NOMO-1 (cell line): ENCODE results near the gene ABR.
"Not testable (repeated sequence)": the region's sequence is repeated elsewhere in the genome, so short reads cannot be mapped to it uniquely, and the experiment has no call there.

Experiments
- DNase-seq, 2 experiments: peaks; one replicate each; lab custom pipeline; 2025; ENCODE audit not compliant: unreplicated experiment in 2 of 2; lab: John Stamatoyannopoulos, UW

Gene ABR

GRCh38 chr17:1150863-1151600 lies 28.7 kb downstream of the ABR start:
- DNase-seq: no peak

DNA sequence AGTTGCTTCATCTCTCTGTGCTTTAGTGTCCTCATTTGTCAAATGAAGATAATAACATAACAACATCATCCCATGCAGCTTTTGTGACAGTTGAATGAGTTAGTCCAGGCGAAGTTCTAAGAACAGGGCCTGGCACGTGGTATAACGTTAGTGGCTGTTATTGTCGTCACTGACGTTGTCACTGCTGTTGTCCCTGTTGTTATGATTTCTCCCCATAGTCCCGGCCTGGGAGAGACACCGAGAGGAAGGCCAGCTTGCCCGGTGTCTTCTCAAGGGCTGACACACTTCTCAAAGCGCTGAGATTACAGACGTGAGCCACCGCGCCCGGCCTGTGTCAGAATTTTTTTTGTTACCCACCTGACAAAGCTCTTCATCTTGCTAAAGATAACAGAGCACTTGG lies 29.9 kb downstream of the ABR start:
- no peak for DNase-seq

DNA sequence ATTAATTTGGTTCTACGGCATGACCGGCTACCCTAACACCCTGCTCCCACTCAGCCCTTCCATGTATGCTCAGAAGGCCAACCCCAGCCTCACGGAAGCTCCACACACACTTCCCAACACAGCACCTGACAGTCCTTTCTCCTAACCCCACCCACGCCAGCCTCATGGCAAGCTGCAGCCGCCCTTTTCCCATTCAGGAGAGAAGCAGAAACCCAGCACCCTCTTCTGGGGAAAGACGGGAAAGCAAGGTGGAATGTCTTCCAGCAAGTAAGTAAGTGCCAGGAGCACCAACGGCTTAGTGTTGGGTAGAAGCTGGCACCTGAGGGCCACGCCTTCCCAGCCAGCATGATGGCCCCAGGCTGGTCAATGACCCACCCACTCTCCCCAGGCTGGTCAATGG lies 32.1 kb downstream of the ABR start:
- DNase-seq: no peak

- DNase-seq: no peak
Measured at GRCh38 chr17:1146561-1147265, 33.1 kb downstream of the ABR start.

DNA sequence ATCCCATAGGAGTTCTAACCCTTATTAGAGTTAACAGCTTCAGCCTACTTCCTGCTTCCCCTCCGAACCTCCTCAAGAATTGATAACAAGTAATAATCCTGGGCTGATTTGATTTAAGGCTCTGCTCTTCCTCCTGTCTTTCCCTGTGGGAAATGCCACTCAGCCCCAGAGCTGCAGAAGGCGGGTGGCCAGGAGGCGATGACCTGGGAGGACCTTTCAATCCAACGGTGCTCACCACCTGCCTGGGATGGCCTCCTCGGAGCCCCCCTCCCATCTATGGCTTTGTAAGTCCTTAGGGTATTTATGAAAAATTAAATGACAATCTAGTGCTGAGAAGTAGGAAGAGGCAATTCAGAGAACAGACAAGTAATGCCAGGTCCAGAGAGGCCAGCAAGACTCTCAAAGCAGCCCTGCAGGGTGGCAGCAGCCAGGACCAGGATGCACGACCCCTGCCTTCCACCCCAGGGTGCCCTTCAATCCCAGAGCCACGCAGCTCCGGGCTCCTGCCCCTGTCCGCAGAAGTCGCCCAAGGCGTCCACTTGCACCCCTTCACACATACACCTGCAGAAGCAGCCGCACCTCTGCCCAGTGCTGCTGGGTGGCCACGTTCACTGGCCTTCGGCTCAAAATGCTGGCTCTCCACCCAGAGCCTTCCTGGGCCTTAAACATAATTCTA lies 34.3 kb downstream of the ABR start:
- DNase-seq: no peak

GRCh38 chr17:1144162-1144561 lies 35.6 kb downstream of the ABR start:
- DNase-seq: no peak

DNA sequence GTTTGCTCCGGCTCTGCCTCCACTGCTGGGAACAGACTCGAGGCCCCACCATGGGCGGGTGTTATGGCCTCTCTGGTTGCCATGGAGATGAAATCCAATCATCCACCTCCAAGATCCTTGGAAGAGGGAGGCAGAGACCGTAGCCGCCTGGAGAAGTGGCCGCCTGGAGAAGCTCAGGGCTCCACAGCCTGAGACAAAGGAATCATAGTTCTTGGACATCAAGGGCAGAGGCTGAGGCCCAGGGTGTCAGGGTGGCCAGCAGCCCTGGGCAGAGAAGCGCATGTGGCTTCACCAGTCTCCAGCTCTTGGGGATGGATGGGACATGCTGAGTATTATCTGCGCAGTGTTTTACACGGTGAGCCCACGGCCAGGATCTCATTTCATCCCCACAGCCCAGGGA lies 36.2 kb downstream of the ABR start:
- no peak for DNase-seq

- no peak for DNase-seq
Measured at GRCh38 chr17:1142561-1142971, 37.2 kb downstream of the ABR start.

GRCh38 chr17:1137465-1137894 lies 42.3 kb downstream of the ABR start:
- no peak for DNase-seq

- no peak for DNase-seq
Measured at GRCh38 chr17:1136748-1137147, 43.0 kb downstream of the ABR start.

GRCh38 chr17:1134634-1135324 lies 45.0 kb downstream of the ABR start:
- DNase-seq: no peak

DNA sequence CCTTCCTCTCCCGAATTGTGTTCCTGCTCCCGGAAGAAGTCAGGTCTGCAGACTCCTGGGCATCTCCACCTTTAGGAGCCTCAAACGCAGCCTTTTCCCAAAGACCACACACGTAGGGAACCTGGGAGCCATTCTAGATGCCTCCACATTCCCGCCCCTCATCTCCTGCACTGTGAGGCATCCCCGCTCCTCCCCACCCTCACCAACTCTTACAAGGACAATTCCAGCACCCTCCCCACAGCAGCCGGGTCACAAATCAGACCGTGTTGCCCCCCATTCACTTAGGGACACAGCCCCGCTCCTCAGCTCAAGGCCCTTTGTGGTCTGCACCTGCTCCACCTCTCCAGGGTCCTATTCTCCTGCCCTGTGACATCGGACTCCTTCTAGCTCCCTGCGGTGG lies 49.6 kb downstream of the ABR start:
- no peak for DNase-seq

- DNase-seq: not testable (repeated sequence)
Measured at GRCh38 chr17:1128463-1128862, 51.3 kb downstream of the ABR start.

GRCh38 chr17:1126801-1127550 lies 52.8 kb downstream of the ABR start:
- DNase-seq: no peak

GRCh38 chr17:1126250-1126797 lies 53.5 kb downstream of the ABR start:
- no peak for DNase-seq

- no peak for DNase-seq
Measured at GRCh38 chr17:1125788-1126145, 54.0 kb downstream of the ABR start.

DNA sequence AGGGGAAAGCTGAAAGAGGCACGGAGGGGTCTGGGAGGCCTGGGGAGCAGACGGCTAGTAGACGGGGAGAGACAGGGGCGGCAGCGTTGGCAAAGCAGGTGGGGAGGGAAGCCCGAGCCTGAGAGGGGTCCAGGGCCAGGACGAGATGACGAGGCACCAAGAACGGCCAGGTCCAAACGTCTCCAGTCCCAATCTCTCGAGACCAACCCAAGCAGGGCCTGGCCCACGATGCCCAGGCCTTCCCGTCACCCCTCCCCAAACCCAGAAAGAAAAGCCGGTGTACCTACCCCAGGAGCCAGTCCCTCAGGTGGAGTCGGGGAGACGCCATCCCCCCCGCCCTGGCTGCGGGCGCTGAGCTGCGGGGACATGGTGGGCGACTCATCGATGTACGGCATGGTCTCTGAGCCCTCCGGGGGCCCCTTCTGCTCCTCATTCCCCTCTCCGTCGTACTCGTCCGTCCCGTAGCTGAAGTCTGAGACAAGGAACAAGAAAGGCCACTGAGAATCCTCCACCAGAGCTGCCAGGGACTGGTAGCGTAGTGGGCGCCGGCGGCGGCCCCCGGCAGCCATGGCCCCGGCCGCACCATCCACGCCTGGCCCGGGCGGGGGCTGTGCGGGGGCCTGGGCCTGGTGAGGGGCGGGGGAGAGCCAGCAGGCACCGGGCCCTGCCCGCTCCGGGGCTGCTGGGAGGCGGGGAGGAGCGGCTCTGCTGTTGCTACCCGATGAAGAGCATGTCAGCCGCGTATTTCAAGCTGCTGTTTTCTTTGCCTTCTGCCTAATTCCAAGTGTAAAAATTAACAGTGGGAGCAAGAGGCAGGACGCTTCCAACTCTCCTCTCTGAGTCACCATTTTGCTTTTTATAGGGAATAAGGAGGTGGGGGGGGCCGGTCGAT lies 54.6 kb downstream of the ABR start:
- DNase-seq: no peak

DNA sequence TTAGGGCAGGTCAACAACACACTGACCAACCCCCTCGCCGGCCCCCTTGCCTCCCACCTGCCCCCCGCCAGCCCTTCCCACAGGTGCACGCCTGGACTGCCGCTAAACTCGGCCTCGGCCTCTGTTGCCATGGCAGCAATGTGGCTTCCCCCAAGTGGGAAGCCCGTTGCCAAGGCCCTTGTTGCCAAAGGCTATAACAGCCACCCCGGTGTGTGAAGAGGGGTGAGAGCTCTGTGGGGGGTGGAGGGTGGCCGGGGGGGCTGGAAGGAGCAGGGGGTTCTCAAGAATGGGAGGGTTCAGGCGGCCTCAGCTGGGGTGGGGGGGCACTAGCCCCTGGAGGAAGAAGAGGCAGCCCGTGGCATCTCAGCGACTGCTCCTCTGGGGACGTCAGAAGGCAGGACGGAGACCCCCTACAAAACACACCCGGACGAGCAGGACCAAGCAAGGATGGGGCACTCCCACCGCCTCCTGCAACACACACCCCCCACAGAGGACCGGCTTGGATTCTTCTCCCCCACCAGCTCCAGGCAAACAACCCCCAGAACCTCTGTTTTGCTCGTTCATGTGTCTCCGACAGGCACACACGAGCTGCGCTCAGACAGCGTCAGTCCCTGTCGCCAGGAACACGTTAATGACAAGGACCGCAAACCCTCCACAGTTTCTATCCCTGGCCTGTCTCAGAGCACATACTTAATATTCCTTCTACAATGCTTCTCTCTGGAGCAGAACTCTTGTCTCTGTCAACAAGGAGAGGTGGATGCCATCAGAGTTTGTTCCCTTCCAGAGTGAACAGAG lies 55.7 kb downstream of the ABR start:
- no peak for DNase-seq
